Endothelial cell of umbilical vein (primary cell): ENCODE results near the gene ITPKB. TPM values are rescaled to one million over a fixed set of nuclear protein-coding genes. Genes with fewer than 3 reads are reported as not detected.

Experiments
- BruUV-seq: library from RNA; stranded (reverse); fragments of 400-500 nt; replicated peaks from 2 replicates; lab custom pipeline; 2021; lab: Mats Ljungman, UMichigan
- CTCF ChIA-PET: fragments of 300-600, 350-600 bp; sonication (Branson Sonifier 250); formaldehyde crosslinking; loops from one replicate; lab custom pipeline; 2021; ENCODE audit warnings: antibody characterized with exemption, inconsistent platforms; lab: Charles Lee
- POLR2A ChIA-PET: fragments of 300-600, 350-600 bp; sonication (Branson Sonifier 250); formaldehyde crosslinking; loops from one replicate; lab custom pipeline; 2021; ENCODE audit warnings: antibody characterized with exemption, inconsistent platforms; lab: Charles Lee
- DNase-seq: peaks from one replicate; pipeline ENCODE4 v3.0.0-alpha.2; 2011; ENCODE audit warnings: low read depth, low spot score
- FAIRE-seq: peaks from 2 replicates; lab custom pipeline; 2011; peaks lifted over from hg19 to GRCh38; lab: Jason Lieb, UNC
- H2AFZ ChIP-seq: 2 replicates; pipeline ENCODE4 v1.6.0; 2012; ENCODE audit warnings: low read depth, low read length, control low read depth, inconsistent platforms
- H3K27ac ChIP-seq: 2 replicates; pipeline ENCODE4 v1.5.1; 2011; ENCODE audit warnings: low read depth, mild to moderate bottlenecking, control low read depth, low read length, moderate library complexity; ENCODE audit not compliant: insufficient read depth
- H3K27me3 ChIP-seq, 2 experiments: 2 replicates each; pipeline versions ENCODE4 v1.6.0 to v1.6.1; 2011; ENCODE audit warnings: low read length in 2 of 2, mixed read lengths in 1 of 2; ENCODE audit not compliant: control insufficient read depth in 2 of 2, insufficient read depth in 2 of 2
- H3K36me3 ChIP-seq, 2 experiments: 2 replicates in 1 of 2; 3 replicates in 1 of 2; pipeline ENCODE4 v1.5.1; 2011; ENCODE audit warnings: low read length in 2 of 2, mild to moderate bottlenecking in 1 of 2, moderate library complexity in 1 of 2; ENCODE audit not compliant: control insufficient read depth in 2 of 2, insufficient read depth in 2 of 2; ENCODE audit errors: extremely low read depth in 1 of 2
- H3K4me1 ChIP-seq: 3 replicates; pipeline ENCODE4 v1.5.1; 2011; ENCODE audit warnings: mild to moderate bottlenecking, low read length; ENCODE audit not compliant: control insufficient read depth, insufficient read depth; ENCODE audit errors: extremely low read depth
- H3K4me2 ChIP-seq: 2 replicates; pipeline ENCODE4 v1.6.1; 2011; ENCODE audit warnings: low read length, control low read depth, mixed read lengths; ENCODE audit not compliant: insufficient read depth
- H3K4me3 ChIP-seq, 3 experiments: fragments of 200-600 bp in 1 of 3; sonication (generic), shearing (Covaris generic) in 1 of 3; replicated peaks in 1 of 3; 2 replicates each; pipeline ENCODE4 v1.5.1; 2011 to 2016; ENCODE audit warnings: control low read depth in 3 of 3, low read length in 3 of 3, mild to moderate bottlenecking in 2 of 3, inconsistent platforms in 1 of 3, low read depth in 1 of 3, moderate library complexity in 1 of 3; ENCODE audit not compliant: insufficient read depth in 1 of 3
- H3K79me2 ChIP-seq: 2 replicates; pipeline ENCODE4 v1.6.0; 2012; ENCODE audit warnings: low read length, inconsistent platforms; ENCODE audit not compliant: control insufficient read depth, insufficient read depth
- H3K9ac ChIP-seq: replicated peaks from 2 replicates; pipeline ENCODE3; 2011; ENCODE audit warnings: low read length, control low read depth; ENCODE audit not compliant: insufficient read depth; ENCODE audit errors: extremely low read depth
- H3K9me1 ChIP-seq: replicated peaks from 3 replicates; pipeline ENCODE4 v1.6.0; 2011; ENCODE audit warnings: mild to moderate bottlenecking, low read length; ENCODE audit not compliant: control insufficient read depth, insufficient read depth; ENCODE audit errors: extremely low read depth
- H3K9me3 ChIP-seq: replicated peaks from 2 replicates; pipeline ENCODE4 v1.5.1; 2012; ENCODE audit warnings: low read length, inconsistent platforms; ENCODE audit not compliant: control insufficient read depth, insufficient read depth
- H4K20me1 ChIP-seq: replicated peaks from 2 replicates; pipeline ENCODE3; 2011; ENCODE audit warnings: mild to moderate bottlenecking, low read length; ENCODE audit not compliant: control insufficient read depth, insufficient read depth; ENCODE audit errors: extremely low read depth
- CTCF ChIP-seq, 2 donors: IDR thresholded peaks; 1 replicate in 1 of 2; 2 replicates in 1 of 2; pipeline ENCODE4 v1.5.1; 2011; ENCODE audit warnings: low read length in 2 of 2, mild to moderate bottlenecking in 2 of 2, moderate library complexity in 2 of 2, control low read depth in 1 of 2, inconsistent platforms in 1 of 2, low read depth in 1 of 2; ENCODE audit not compliant: insufficient read depth in 1 of 2; ENCODE audit errors: extremely low read depth in 1 of 2
- EZH2 ChIP-seq: IDR thresholded peaks from 2 replicates; pipeline ENCODE4 v1.6.1; 2012; ENCODE audit warnings: borderline replicate concordance, low read depth, mild to moderate bottlenecking, moderate library complexity, low read length, inconsistent platforms; ENCODE audit not compliant: severe bottlenecking
- FOS ChIP-seq: IDR thresholded peaks from 2 replicates; pipeline ENCODE4 v1.6.1; 2011; ENCODE audit warnings: mild to moderate bottlenecking, low read length, moderate library complexity, borderline replicate concordance; ENCODE audit not compliant: insufficient read depth
- GATA2 ChIP-seq: IDR thresholded peaks from 2 replicates; pipeline ENCODE4 v1.7.0; 2011; ENCODE audit warnings: low read depth, mild to moderate bottlenecking, moderate library complexity, mixed read lengths, low read length; ENCODE audit not compliant: insufficient read length, insufficient read depth
- JUN ChIP-seq: IDR thresholded peaks from 2 replicates; pipeline ENCODE4 v1.6.1; 2011; ENCODE audit warnings: borderline replicate concordance, low read depth; ENCODE audit not compliant: insufficient read length, insufficient read depth
- MAX ChIP-seq: IDR thresholded peaks from 2 replicates; pipeline ENCODE4 v1.6.1; 2011; ENCODE audit not compliant: insufficient read depth, insufficient read length
- MYC ChIP-seq: IDR thresholded peaks from one replicate; pipeline ENCODE4 v1.6.1; 2011; ENCODE audit warnings: mild to moderate bottlenecking, low read depth, low read length
- POLR2A ChIP-seq: IDR thresholded peaks from 2 replicates; pipeline ENCODE4 v1.6.1; 2012; ENCODE audit warnings: low read depth, mild to moderate bottlenecking, control low read depth, low read length
- POLR2AphosphoS5 ChIP-seq: IDR thresholded peaks from 2 replicates; pipeline ENCODE4 v1.6.1; 2012; ENCODE audit warnings: low read depth, mild to moderate bottlenecking, control low read depth, low read length, moderate library complexity; ENCODE audit not compliant: insufficient read depth
- dilution Hi-C: fragments of 300-500 bp; cut with MboI; formaldehyde crosslinking; loops from one replicate; pipeline ENCODE4 v1.15.0; 2019; ENCODE audit warnings: low sequenced_read_pairs; ENCODE audit not compliant: extremely low pct_ligation_motif_present
- intact Hi-C: fragments of 100-400 bp; cut with micrococcal nuclease; formaldehyde crosslinking; loops from one replicate; pipeline ENCODE4 v1.10.0; 2022
- polyA plus RNA-seq, 4 experiments: library from polyadenylated mRNA; depleted of rRNA in 3 of 4; stranded (reverse) in 3 of 4; unstranded in 1 of 4; fragments of >200 nt; gene quantifications; 2 replicates each; pipeline versions ENCODE4 v1.2.1 to v1.2.3, GENCODE V29; 2011 to 2012; ENCODE audit warnings: missing spikeins in 1 of 4
- total RNA-seq: library from RNA; stranded (reverse); gene quantifications from 2 replicates; pipeline ENCODE4 v1.2.3, GENCODE V29; 2021

The ITPKB gene
- total and polyA plus RNA-seq, 2 donors (not counting 3 experiments of a cell fraction or from before 2014, with no cell fraction given): 7.7 to 34.8 TPM

- Histone ChIP-seq H3K27ac (no peak overlapping the region), H3K27me3 (no peaks in the 10 kb centered on the region), H2AFZ (no peak overlapping the region), H3K9ac (no peak overlapping the region), H4K20me1 (no peaks in the 10 kb centered on the region), H3K9me3 (no peaks in the 10 kb centered on the region), H3K36me3 (no peaks in the 10 kb centered on the region), H3K4me3 (no peak overlapping the region), H3K4me2 (no peak overlapping the region), H3K9me1 (no peaks in the 10 kb centered on the region), H3K4me1 (peaks cover 3% of the 10 kb centered on the region), H3K79me2 (no peaks in the 10 kb centered on the region)
- FAIRE-seq (no peak), DNase-seq (no peak)
- BruUV-seq: no TSS peak
- intact Hi-C loops (no loop called here), dilution Hi-C loops (no loop called here)
- ChIA-PET CTCF (interaction anchor here (1.2 kb wide), 2 partner anchors 12 to 28 kb away, joined by 3 to 4 read pairs; no protein-coding TSS in a partner anchor), POLR2A (no interaction called here)
- no peak for TF ChIP-seq MYC
- TF ChIP-seq FOS: no peak
- no peak for TF ChIP-seq MAX
- no peak for TF ChIP-seq GATA2
- no peak for TF ChIP-seq POLR2AphosphoS5
- no peak for TF ChIP-seq POLR2A
- no peak for TF ChIP-seq EZH2
- TF ChIP-seq CTCF (IDR thresholded peaks at IDR 0.05; ENCODE audit: extremely low read depth in 1 of 2, insufficient read depth in 1 of 2, low read depth in 1 of 2, low read length in 2 of 2): no peak
- TF ChIP-seq JUN: no peak
Observed at GRCh38 chr1:226682871-226683814, 55.9 kb downstream of the ITPKB start.
